GM12875 (cell line): ENCODE measurements around the gene MAGEA9.
"Not testable (repeated sequence)": the region's sequence is repeated elsewhere in the genome, so short reads cannot be mapped to it uniquely, and the experiment has no call there.

Experiments used
- H3K4me3 ChIP-seq: one replicate; pipeline ENCODE4 v1.5.1; 2011; ENCODE audit warnings: low read depth, low read length, control low read depth
- TF ChIP-seq, protein P1 (sequence below): IDR thresholded peaks from 2 replicates; pipeline ENCODE4 v1.5.1; 2011; ENCODE audit warnings: low read depth, mild to moderate bottlenecking, control low read depth, inconsistent platforms, low read length, moderate library complexity, borderline replicate concordance; ENCODE audit not compliant: insufficient read depth

Gene MAGEA9

DNA sequence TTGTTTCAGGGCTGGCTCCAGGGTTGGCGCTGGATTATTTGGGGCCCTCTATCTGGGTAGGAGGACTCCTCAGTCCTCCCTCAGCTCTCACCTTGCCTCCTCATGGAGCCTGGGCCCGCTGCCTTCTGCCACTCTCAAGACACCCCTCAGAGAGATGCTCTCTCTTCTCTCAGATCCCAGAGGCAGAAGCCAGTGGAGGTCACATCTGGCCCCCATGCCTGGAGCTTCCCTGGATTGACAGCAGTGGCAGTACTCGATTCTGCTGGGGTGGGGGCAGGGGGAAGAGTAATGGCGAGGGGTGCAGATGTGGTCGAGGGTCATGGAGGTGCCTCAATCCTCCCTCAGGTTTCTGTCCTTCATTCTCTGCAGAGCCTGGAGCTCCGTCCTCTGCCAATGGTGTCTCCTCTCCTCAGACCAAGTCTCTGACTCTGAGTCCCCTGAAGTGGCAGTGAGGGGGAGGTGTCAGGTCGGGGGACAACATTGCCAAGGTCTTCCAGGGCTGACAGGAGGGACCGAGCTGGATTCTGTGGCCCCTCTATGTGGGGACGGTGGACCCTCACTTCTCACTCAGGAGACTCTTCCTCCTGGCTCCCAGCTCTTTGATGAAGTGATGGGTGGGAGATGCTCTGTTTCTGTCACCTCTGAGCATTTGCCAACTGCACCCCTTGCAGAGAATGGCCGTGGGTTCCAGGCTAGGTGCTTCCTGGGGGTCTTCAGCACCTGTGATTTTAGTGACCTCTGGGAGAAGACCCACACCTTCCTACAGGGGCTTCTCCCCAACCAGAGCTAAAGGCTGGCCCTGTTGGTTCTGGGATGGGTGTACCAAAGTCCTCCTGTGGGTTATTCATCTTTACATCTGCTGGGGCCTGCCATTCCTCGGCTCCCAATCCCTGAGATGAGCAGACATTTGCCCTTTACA lies 18.8 kb upstream of the MAGEA9 start:
- TF ChIP-seq, protein P1, sequence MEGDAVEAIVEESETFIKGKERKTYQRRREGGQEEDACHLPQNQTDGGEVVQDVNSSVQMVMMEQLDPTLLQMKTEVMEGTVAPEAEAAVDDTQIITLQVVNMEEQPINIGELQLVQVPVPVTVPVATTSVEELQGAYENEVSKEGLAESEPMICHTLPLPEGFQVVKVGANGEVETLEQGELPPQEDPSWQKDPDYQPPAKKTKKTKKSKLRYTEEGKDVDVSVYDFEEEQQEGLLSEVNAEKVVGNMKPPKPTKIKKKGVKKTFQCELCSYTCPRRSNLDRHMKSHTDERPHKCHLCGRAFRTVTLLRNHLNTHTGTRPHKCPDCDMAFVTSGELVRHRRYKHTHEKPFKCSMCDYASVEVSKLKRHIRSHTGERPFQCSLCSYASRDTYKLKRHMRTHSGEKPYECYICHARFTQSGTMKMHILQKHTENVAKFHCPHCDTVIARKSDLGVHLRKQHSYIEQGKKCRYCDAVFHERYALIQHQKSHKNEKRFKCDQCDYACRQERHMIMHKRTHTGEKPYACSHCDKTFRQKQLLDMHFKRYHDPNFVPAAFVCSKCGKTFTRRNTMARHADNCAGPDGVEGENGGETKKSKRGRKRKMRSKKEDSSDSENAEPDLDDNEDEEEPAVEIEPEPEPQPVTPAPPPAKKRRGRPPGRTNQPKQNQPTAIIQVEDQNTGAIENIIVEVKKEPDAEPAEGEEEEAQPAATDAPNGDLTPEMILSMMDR = no peak
- H3K4me3 ChIP-seq = no peak overlapping the region

DNA sequence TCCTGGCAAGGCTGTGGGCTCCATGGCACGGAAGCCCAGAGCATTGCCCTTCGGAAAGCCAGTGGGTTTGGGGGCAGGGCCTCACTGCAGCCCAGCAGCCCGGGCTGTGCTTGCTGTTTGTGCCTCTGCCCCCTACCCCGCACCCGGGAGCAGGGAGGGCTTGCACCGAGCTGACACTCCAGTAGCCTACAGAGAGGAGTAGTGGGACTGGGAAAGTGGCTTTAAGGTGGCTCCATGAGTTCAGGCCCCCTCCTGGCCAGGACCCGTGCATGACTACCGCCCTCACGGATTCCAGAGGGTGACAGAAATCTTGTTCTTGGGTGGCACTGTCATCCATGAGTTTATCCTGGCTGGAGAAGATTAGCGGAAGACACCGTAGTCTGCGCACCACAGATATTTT lies 11.4 kb upstream of the MAGEA9 start:
- H3K4me3 ChIP-seq = not testable (repeated sequence)

DNA sequence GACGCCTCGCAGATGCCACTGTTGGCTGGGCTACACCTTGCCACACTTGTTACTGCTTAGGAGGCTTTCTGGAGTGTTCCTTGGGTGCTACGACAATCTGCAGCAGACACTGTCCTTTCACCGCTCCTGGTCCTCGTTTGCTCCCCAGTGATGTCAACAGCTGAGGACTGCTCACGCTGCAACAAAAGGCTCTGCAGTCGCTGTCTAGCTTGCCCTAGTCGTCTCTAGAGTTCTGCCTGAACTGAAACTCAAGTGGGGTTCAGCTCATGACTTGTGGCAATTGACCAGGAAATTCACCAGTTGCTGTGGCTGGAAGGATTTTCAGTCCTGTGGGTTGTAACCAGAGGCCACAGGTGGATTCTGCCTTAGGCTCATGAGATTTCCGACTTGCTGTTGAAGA lies 8.7 kb upstream of the MAGEA9 start:
- H3K4me3 ChIP-seq = not testable (repeated sequence)

DNA sequence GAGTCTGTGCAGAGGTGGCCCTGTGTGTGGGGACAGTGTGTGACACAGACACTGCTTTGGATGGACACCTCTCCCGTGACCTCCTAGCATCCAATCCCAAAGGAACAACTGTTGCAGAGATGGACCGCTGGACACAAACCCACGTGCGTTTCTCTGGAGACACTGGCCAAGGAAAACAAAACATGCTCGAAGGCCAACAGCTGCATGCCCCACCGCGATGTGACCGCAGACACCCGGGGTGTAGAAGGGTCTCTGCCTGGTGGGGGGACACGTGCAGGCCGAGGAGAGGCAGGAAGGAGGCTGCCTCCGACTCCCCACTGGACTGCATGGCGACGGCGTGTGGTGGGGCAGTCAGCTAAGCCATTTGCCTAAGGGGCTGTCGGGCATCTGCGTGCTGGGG lies 8.0 kb upstream of the MAGEA9 start, which contains the start of gene HSFX1:
Gene HSFX1, plus strand, starts transcription at position 301 of the 400 bp plus-strand sequence. CDS start 614 bp downstream, outside the sequence.
- not testable (repeated sequence) for H3K4me3 ChIP-seq

DNA sequence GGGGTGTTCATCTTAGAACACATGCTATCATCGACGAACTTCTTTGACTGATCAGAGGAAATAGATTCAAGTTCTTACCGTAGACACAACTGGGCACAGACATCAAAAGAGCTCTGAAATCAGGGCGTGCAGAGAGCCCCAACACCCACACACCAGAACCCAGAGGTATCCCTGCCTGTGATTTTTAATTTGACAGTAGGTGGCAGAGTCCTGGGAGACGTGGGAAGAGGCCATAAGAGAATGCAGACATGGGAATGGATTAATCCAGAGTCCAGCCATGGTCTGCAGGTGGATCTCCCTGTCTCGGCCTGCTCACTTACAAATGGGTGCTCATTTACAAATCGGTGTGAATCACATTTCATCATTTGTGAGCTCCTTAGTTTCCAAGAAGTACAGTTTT lies 3.7 kb upstream of the MAGEA9 start:
- H3K4me3 ChIP-seq = not testable (repeated sequence)

DNA sequence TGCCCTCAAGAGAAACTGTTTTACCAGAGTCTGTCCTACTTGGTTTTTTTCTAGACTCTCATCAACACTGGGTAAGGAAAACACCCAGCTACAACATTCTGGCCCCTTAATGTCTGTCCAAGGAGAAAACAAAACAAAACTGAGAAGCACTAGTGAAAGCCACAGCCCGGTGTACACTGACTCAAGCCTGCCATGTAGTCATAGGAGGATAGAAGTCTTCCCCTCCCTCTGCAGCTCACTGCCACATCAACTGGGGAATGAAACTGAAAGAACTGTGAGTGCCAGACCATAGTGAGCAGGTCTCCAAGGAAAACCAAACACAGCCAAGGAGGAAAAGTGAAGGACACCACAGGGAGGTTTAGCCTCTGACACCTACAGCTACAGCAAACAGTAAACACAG lies 13.8 kb downstream of the MAGEA9 start:
- H3K4me3 ChIP-seq = not testable (repeated sequence)

DNA sequence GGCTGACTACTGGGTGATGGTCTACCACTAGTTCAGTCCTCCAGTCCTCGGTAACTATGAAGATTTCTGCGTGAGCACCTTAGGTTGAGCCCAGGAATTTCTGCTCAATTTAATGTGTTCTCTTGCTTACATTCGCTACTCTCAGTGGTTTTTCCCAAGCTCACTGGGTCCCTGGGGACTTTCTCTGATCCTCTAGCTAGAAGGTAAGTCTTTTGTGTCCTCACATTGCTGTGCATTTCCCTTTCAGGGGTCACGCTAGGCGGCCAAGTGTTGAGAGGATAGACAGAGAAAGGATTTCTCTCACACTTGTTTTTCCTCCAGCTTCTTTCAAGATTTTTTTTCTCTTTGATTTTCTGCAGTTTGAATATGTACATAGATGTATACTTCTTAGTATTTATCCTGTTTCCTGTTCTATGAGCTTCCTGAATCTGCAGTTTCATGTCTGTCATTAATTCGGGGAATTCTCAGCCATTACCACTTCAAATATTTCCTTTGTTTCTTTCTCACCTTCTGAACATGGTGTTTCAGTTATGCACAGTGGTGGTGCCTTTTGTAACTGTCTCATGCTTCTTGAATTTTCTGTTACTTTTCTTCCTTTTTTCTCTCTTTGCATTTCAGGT lies 17.5 kb downstream of the MAGEA9 start:
- TF ChIP-seq, protein P1 = no peak
- no peak overlapping the region for H3K4me3 ChIP-seq

DNA sequence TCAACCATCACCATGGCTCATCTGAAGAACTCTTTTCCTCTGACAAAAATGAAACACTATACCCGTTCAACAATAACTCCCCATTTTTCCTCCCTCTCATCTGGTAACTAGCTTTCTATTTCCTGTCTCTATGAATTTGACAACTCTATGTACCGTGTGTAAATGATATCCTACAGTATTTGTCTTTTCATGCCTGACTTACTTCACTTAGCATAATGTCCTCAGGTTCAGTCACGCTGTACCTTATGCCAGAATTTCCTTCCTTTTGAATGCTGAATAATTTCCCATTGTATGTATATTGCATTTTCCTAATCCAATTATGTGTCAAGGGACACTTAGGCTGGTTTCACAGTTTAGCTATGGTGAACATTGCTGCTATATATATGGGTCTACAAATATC lies 18.2 kb downstream of the MAGEA9 start:
- TF ChIP-seq, protein P1 = no peak
- no peak overlapping the region for H3K4me3 ChIP-seq

DNA sequence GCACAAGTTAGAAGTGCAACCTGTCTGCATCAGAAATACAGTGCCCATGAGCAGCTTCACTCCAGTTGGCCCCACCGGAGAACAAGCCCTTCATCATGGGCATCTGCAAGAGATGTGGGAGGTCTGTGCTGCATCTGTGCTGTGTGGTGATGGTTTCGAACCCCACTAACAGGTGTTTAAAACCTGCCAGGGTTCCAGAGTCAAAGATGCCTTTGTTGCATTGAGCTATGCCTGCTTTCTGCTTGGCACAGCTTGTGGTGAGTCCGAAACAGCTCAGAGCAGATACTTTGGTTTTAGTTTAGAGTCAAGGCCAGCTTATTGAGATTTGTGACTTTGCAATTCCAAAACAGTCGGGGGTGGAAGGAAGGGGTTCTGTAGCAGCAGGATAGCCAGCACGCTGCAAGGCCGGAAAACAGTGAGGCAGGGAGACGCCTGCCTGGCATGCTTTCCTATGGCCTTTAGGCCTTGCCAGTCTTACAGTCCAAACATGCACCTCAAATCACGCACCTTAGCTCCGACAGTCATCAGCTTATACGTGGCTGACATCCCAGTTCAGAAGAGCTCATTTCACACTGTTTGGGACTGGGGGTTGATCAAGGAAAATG lies 21.8 kb downstream of the MAGEA9 start:
- TF ChIP-seq, protein P1 = no peak
- no peak overlapping the region for H3K4me3 ChIP-seq
